HepG2 (cell line): Measurements from ENCODE around the gene SALL2. TPM values are rescaled to one million over a fixed set of nuclear protein-coding genes. Genes with fewer than 3 reads are reported as not detected.

Experiments
- ATAC-seq: fragments of 200-7000 bp; cut with Tn5 transposase; 3 replicates; pipeline ENCODE4 v1.9.1; 2020; ENCODE audit warnings: mild to moderate bottlenecking, moderate library complexity
- BruUV-seq: library from RNA; stranded (reverse); fragments of 400-500 nt; replicated peaks from 2 replicates; lab custom pipeline; 2021; lab: Mats Ljungman, UMichigan
- CTCF ChIA-PET: fragments of 300-600 bp; formaldehyde crosslinking; extraction: SDS; loops from one replicate; lab custom pipeline; 2021; ENCODE audit warnings: low total read pairs, inconsistent platforms, low intra/inter-chr PET ratio; lab: Yijun Ruan, JAX
- POLR2A ChIA-PET: fragments of 350-600 bp; sonication (Branson Sonifier 250); formaldehyde crosslinking; loops from one replicate; lab custom pipeline; 2020; ENCODE audit warnings: antibody characterized with exemption, inconsistent platforms; lab: Yijun Ruan, JAX
- DNase-seq: peaks from one replicate; pipeline ENCODE4 v3.0.0-alpha.2; 2015; ENCODE audit warnings: low spot score
- FAIRE-seq: peaks from 3 replicates; lab custom pipeline; 2011; peaks lifted over from hg19 to GRCh38; lab: Jason Lieb, UNC
- H2AFZ ChIP-seq: one replicate; pipeline ENCODE4 v1.6.1; 2011; ENCODE audit warnings: low read length, inconsistent platforms
- H3K27ac ChIP-seq: fragments of 300-600 bp; 3 replicates; pipeline ENCODE4 v1.8.0; 2011; ENCODE audit warnings: mixed run types, mild to moderate bottlenecking, mixed read lengths, low read length, inconsistent platforms; ENCODE audit not compliant: insufficient read depth; ENCODE audit errors: extremely low read length
- H3K27me3 ChIP-seq, 2 experiments: fragments of 200-600 bp in 1 of 2; 2 replicates in 1 of 2; 3 replicates in 1 of 2; pipeline versions ENCODE4 v1.6.0 to v1.8.0; 2011; ENCODE audit warnings: low read length in 2 of 2, mild to moderate bottlenecking in 2 of 2, moderate library complexity in 2 of 2, inconsistent platforms in 1 of 2; ENCODE audit not compliant: insufficient read depth in 2 of 2, control insufficient read depth in 1 of 2
- H3K36me3 ChIP-seq, 2 experiments: fragments of 200-600 bp in 1 of 2; replicated peaks in 1 of 2; 2 replicates in 1 of 2; 3 replicates in 1 of 2; pipeline versions ENCODE4 v1.5.1 to v1.8.0; 2011; ENCODE audit warnings: low read length in 2 of 2, inconsistent platforms in 1 of 2; ENCODE audit not compliant: insufficient read depth in 2 of 2, control insufficient read depth in 1 of 2
- H3K4me1 ChIP-seq: 2 replicates; pipeline ENCODE4 v1.5.1; 2012; ENCODE audit warnings: low read length, inconsistent platforms; ENCODE audit not compliant: insufficient read depth
- H3K4me2 ChIP-seq: 2 replicates; pipeline ENCODE4 v1.6.0; 2011; ENCODE audit warnings: low read depth, low read length, inconsistent platforms
- H3K4me3 ChIP-seq, 3 experiments: fragments of 200-600 bp in 1 of 3; sonication (generic), shearing (Covaris generic) in 1 of 3; replicated peaks in 1 of 3; 2 replicates each; pipeline ENCODE4 v1.5.1; 2011 to 2016; ENCODE audit warnings: low read length in 3 of 3, inconsistent platforms in 2 of 3, low read depth in 2 of 3, mild to moderate bottlenecking in 2 of 3, control low read depth in 1 of 3, mixed read lengths in 1 of 3; ENCODE audit not compliant: insufficient read depth in 1 of 3
- H3K79me2 ChIP-seq: one replicate; pipeline ENCODE4 v1.6.1; 2011; ENCODE audit warnings: low read length, inconsistent platforms; ENCODE audit not compliant: insufficient read depth
- H3K9ac ChIP-seq: 2 replicates; pipeline ENCODE4 v1.6.0; 2011; ENCODE audit warnings: mild to moderate bottlenecking, low read depth, low read length, inconsistent platforms; ENCODE audit not compliant: insufficient read depth
- H3K9me3 ChIP-seq: 2 replicates; pipeline ENCODE4 v1.5.1; 2012; ENCODE audit warnings: mild to moderate bottlenecking, low read length
- H4K20me1 ChIP-seq: 2 replicates; pipeline ENCODE4 v1.6.0; 2011; ENCODE audit warnings: inconsistent platforms, mild to moderate bottlenecking, low read length, moderate library complexity; ENCODE audit not compliant: insufficient read depth
- ARHGAP35 ChIP-seq: sonication (generic); formaldehyde crosslinking; IDR thresholded peaks from 2 replicates; pipeline ENCODE4 v1.9.0; 2022; ENCODE audit warnings: mild to moderate bottlenecking, inconsistent platforms, moderate library complexity, missing genetic modification reagents, borderline replicate concordance
- CENPBD1 ChIP-seq: sonication (generic); formaldehyde crosslinking; IDR thresholded peaks from 2 replicates; pipeline ENCODE4 v1.8.0; 2022; ENCODE audit warnings: missing genetic modification reagents, low read depth, mild to moderate bottlenecking, borderline replicate concordance
- CREM ChIP-seq, 2 experiments: sonication (generic) in 1 of 2; formaldehyde crosslinking in 1 of 2; IDR thresholded peaks; 2 replicates each; pipeline versions ENCODE4 v1.4.0 to v1.6.1; 2016 to 2020; ENCODE audit warnings: antibody characterized with exemption in 1 of 2, mild to moderate bottlenecking in 1 of 2, missing genetic modification reagents in 1 of 2
- KAT2B ChIP-seq: fragments of 150-350 bp; IDR thresholded peaks from 2 replicates; pipeline ENCODE4 v1.6.1; 2014; ENCODE audit warnings: low read depth, low read length, borderline replicate concordance
- MEIS2 ChIP-seq: sonication (generic); formaldehyde crosslinking; IDR thresholded peaks from 2 replicates; pipeline ENCODE4 v1.9.0; 2021; ENCODE audit warnings: mild to moderate bottlenecking, missing genetic modification reagents
- MTA1 ChIP-seq: sonication (generic); formaldehyde crosslinking; IDR thresholded peaks from 2 replicates; pipeline ENCODE4 v1.4.0; 2020; ENCODE audit warnings: missing genetic modification reagents, mild to moderate bottlenecking, borderline replicate concordance
- MTA3 ChIP-seq: sonication (generic); formaldehyde crosslinking; IDR thresholded peaks from 2 replicates; pipeline ENCODE4 v1.4.0; 2020; ENCODE audit warnings: missing genetic modification reagents
- PHB2 ChIP-seq: fragments of 450-650 bp; IDR thresholded peaks from 2 replicates; pipeline ENCODE4 v1.6.1; 2018; ENCODE audit not compliant: partially characterized antibody
- POLR2G ChIP-seq: fragments of 200-400 bp; formaldehyde crosslinking; IDR thresholded peaks from 2 replicates; pipeline ENCODE4 v1.6.1; 2018; ENCODE audit warnings: mild to moderate bottlenecking, low read depth, low read length, moderate library complexity
- RXRB ChIP-seq: IDR thresholded peaks from 2 replicates; pipeline ENCODE4 v1.6.1; 2016; ENCODE audit warnings: borderline replicate concordance, missing genetic modification reagents, missing compliant biosample characterization
- SRSF1 ChIP-seq: fragments of 200-400 bp; formaldehyde crosslinking; optimal IDR thresholded peaks from 2 replicates; pipeline ENCODE3; 2017; ENCODE audit warnings: mild to moderate bottlenecking, low read depth, low read length, moderate library complexity
- ZBTB21 ChIP-seq: sonication (generic); formaldehyde crosslinking; IDR thresholded peaks from 2 replicates; pipeline ENCODE4 v1.4.0; 2020; ENCODE audit warnings: missing genetic modification reagents
- ZKSCAN1 ChIP-seq: fragments of 150-350 bp; IDR thresholded peaks from 2 replicates; pipeline ENCODE4 v1.6.1; 2014; ENCODE audit warnings: low read length
- ZNF296 ChIP-seq: sonication (generic); formaldehyde crosslinking; conservative IDR thresholded peaks from 2 replicates; pipeline ENCODE4 v1.5.0; 2020; ENCODE audit warnings: mild to moderate bottlenecking, missing genetic modification reagents
- ZNF44 ChIP-seq: sonication (generic); formaldehyde crosslinking; IDR thresholded peaks from 2 replicates; pipeline ENCODE4 v1.5.1; 2020; ENCODE audit warnings: mild to moderate bottlenecking, missing genetic modification reagents
- ZNF460 ChIP-seq: sonication (generic); formaldehyde crosslinking; IDR thresholded peaks from 2 replicates; pipeline ENCODE4 v1.5.1; 2020; ENCODE audit warnings: missing genetic modification reagents, mild to moderate bottlenecking, borderline replicate concordance
- WGBS: methylation state at CpG from one replicate; pipeline ENCODE4 v1.1.6; 2017; ENCODE audit warnings: low lambda C conversion rate; 5-methylcytosine and 5-hydroxymethylcytosine counted together
- in situ Hi-C: cut with HindIII; loops from 2 replicates; pipeline ENCODE4 v1.10.0; 2017; ENCODE audit warnings: low pct_unique_long_range_greater_than_20kb; ENCODE audit not compliant: extremely low pct_ligation_motif_present
- intact Hi-C: fragments of 100-400 bp; cut with micrococcal nuclease; formaldehyde crosslinking; loops from one replicate; pipeline ENCODE4 v1.10.0; 2022; ENCODE audit not compliant: unreplicated experiment
- polyA plus RNA-seq, 8 experiments: library from polyadenylated mRNA; depleted of rRNA in 3 of 8; stranded (reverse) in 7 of 8; unstranded in 1 of 8; fragments of >200 nt; fragmentation: Illumina TruSeq in 4 of 8; extraction: Trizol in 4 of 8; gene quantifications; 2 replicates each; pipeline versions ENCODE4 v1.2.1 to v1.2.3, GENCODE V29; 2011 to 2016; ENCODE audit warnings: low read depth in 4 of 8, missing spikeins in 1 of 8, mixed read lengths in 1 of 8; ENCODE audit not compliant: insufficient read depth in 1 of 8
- total RNA-seq, 5 experiments: library from RNA; depleted of rRNA; stranded (reverse); fragments of >200 nt; fragmentation: Illumina TruSeq; extraction: Trizol; gene quantifications; 2 replicates each; pipeline ENCODE4 v1.2.3, GENCODE V29; 2016; ENCODE audit warnings: low read depth in 1 of 5
- TF ChIP-seq, protein P1 (sequence below): sonication (generic); formaldehyde crosslinking; IDR thresholded peaks from 2 replicates; pipeline ENCODE4 v1.4.0; 2020; ENCODE audit warnings: missing genetic modification reagents
- TF ChIP-seq, protein P2 (sequence below): sonication (generic); formaldehyde crosslinking; IDR thresholded peaks from 2 replicates; pipeline ENCODE4 v1.5.0; 2020; ENCODE audit warnings: missing genetic modification reagents
- TF ChIP-seq, protein P3 (sequence below): sonication (generic); formaldehyde crosslinking; IDR thresholded peaks from 2 replicates; pipeline ENCODE4 v1.8.1; 2023; ENCODE audit warnings: missing genetic modification reagents, mild to moderate bottlenecking, borderline replicate concordance

The SALL2 gene
- total and polyA plus RNA-seq, 2 of the 13 experiments (the other 11 are each of a cell fraction or from before 2014, with no cell fraction given): 4.9 to 5.8 TPM

DNA sequence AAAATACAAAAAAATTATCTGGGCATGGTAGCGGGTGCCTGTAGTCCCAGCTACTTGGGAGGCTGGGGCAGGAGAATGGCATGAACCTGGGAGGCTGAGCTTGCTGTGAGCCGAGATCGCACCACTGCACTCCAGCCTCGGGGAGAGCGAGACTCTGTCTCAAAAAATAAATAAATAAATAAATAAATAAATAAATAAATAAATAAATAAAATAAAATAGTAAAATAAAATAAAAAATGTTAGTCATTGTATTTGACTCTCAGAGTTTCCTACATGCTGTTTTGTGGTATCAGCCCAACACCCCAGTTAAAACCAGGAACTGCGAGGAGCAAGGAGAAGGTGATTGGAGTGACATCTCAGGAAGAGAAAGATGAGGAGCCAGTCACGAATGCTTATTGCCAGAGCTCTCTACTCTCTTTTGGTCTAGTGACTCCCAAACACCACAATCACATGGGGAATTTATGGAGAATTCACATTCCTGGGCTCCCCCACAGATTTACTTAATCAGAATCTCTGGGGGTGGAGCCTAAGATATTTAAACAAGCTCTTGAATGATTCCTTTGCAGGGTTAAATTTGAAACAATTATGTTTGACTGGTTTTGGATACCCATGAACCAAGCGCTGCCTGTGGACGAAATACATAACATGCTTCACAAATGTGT lies 15.4 kb upstream of the SALL2 start:
- intact Hi-C loops (no loop called here), in situ Hi-C loops (no loop called here)
- no peak overlapping the region for H3K4me3 ChIP-seq
- WGBS: 74% methylated on average over 9 of the region's 9 CpGs
- no peaks in the 10 kb centered on the region for H3K36me3 ChIP-seq
- H3K4me2 ChIP-seq: no peak overlapping the region
- no peak overlapping the region for H3K27ac ChIP-seq
- DNase-seq: no peak
- H2AFZ ChIP-seq: no peak overlapping the region
- ChIA-PET POLR2A (no interaction called here), CTCF (no interaction called here)
- ATAC-seq: no peak
- H3K79me2 ChIP-seq: no peaks in the 10 kb centered on the region
- no TSS peak for BruUV-seq
- no peak for FAIRE-seq
- peaks cover 24% of the 10 kb centered on the region for H3K4me1 ChIP-seq
- no peaks in the 10 kb centered on the region for H4K20me1 ChIP-seq
- peaks cover 0 to 11% of the 10 kb centered on the region in 2 experiments; a peak in 2 of 5 replicates for H3K27me3 ChIP-seq
- no peaks in the 10 kb centered on the region for H3K9me3 ChIP-seq
- H3K9ac ChIP-seq: no peak overlapping the region
- no peak for TF ChIP-seq MEIS2 (CRISPR knock-in tag)
- TF ChIP-seq, protein P1, sequence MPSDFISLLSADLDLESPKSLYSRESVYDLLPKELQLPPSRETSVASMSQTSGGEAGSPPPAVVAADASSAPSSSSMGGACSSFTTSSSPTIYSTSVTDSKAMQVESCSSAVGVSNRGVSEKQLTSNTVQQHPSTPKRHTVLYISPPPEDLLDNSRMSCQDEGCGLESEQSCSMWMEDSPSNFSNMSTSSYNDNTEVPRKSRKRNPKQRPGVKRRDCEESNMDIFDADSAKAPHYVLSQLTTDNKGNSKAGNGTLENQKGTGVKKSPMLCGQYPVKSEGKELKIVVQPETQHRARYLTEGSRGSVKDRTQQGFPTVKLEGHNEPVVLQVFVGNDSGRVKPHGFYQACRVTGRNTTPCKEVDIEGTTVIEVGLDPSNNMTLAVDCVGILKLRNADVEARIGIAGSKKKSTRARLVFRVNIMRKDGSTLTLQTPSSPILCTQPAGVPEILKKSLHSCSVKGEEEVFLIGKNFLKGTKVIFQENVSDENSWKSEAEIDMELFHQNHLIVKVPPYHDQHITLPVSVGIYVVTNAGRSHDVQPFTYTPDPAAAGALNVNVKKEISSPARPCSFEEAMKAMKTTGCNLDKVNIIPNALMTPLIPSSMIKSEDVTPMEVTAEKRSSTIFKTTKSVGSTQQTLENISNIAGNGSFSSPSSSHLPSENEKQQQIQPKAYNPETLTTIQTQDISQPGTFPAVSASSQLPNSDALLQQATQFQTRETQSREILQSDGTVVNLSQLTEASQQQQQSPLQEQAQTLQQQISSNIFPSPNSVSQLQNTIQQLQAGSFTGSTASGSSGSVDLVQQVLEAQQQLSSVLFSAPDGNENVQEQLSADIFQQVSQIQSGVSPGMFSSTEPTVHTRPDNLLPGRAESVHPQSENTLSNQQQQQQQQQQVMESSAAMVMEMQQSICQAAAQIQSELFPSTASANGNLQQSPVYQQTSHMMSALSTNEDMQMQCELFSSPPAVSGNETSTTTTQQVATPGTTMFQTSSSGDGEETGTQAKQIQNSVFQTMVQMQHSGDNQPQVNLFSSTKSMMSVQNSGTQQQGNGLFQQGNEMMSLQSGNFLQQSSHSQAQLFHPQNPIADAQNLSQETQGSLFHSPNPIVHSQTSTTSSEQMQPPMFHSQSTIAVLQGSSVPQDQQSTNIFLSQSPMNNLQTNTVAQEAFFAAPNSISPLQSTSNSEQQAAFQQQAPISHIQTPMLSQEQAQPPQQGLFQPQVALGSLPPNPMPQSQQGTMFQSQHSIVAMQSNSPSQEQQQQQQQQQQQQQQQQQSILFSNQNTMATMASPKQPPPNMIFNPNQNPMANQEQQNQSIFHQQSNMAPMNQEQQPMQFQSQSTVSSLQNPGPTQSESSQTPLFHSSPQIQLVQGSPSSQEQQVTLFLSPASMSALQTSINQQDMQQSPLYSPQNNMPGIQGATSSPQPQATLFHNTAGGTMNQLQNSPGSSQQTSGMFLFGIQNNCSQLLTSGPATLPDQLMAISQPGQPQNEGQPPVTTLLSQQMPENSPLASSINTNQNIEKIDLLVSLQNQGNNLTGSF (CRISPR knock-in tag): no peak
- TF ChIP-seq SRSF1: no peak
- no peak for TF ChIP-seq CENPBD1 (CRISPR knock-in tag)
- no peak for TF ChIP-seq KAT2B
- TF ChIP-seq, protein P2, sequence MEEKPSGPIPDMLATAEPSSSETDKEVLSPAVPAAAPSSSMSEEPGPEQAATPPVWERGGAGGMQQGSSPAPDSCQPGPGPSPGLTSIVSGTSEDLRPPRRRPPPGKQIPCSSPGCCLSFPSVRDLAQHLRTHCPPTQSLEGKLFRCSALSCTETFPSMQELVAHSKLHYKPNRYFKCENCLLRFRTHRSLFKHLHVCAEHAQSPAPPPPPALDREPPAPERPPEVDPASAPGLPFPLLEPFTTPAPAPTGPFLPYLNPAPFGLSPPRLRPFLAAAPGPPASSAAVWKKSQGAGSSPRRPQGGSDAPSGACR (CRISPR knock-in tag): no peak
- TF ChIP-seq MTA3 (CRISPR knock-in tag): no peak
- no peak for TF ChIP-seq ZNF44 (CRISPR knock-in tag)
- no peak for TF ChIP-seq ZKSCAN1
- TF ChIP-seq PHB2: no peak
- no peak for TF ChIP-seq POLR2G
- no peak for TF ChIP-seq ARHGAP35 (CRISPR knock-in tag)
- TF ChIP-seq ZNF296 (CRISPR knock-in tag): no peak
- TF ChIP-seq, protein P3, sequence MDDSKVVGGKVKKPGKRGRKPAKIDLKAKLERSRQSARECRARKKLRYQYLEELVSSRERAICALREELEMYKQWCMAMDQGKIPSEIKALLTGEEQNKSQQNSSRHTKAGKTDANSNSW: no peak
- TF ChIP-seq ZBTB21: no peak
- TF ChIP-seq RXRB (CRISPR knock-in tag): no peak
- TF ChIP-seq CREM (IDR thresholded peaks at IDR 0.05): no peak
- no peak for TF ChIP-seq CREM (CRISPR knock-in tag; IDR thresholded peaks at IDR 0.05)
- TF ChIP-seq ZNF460 (CRISPR knock-in tag): no peak
- TF ChIP-seq MTA1 (CRISPR knock-in tag): no peak
